ENCODE measurements around the gene HECTD1. TPM values are rescaled to one million over a fixed set of nuclear protein-coding genes. Genes with fewer than 3 reads are reported as not detected.

The HECTD1 gene
- total and polyA plus RNA-seq, 9 of the 15 experiments (the other 6 are each of a cell fraction or from before 2014, with no cell fraction given) = 27.9 to 111 (median 78.1) TPM

- TF ChIP-seq, protein P1, sequence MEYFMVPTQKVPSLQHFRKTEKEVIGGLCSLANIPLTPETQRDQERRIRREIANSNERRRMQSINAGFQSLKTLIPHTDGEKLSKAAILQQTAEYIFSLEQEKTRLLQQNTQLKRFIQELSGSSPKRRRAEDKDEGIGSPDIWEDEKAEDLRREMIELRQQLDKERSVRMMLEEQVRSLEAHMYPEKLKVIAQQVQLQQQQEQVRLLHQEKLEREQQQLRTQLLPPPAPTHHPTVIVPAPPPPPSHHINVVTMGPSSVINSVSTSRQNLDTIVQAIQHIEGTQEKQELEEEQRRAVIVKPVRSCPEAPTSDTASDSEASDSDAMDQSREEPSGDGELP (CRISPR knock-in tag; IDR thresholded peaks at IDR 0.05; ENCODE audit: borderline replicate concordance) = no peak
- TF ChIP-seq CEBPB (tag; IDR thresholded peaks at IDR 0.05) (no peak), LCOR (CRISPR knock-in tag; IDR thresholded peaks at IDR 0.05) (0 out of 2 replicates have a peak, but pooled peaks have one; percentile 35), SETDB1 (IDR thresholded peaks at IDR 0.05; ENCODE audit: low read length) (no peak), NONO (IDR thresholded peaks at IDR 0.05; ENCODE audit: low read depth in 2 of 2, low read length in 1 of 2) (no peak; a peak in 2 of 4 replicates), RBM39 (optimal IDR thresholded peaks at IDR 0.05; ENCODE audit: low read depth, low read length) (no peak), COPS2 (conservative IDR thresholded peaks at IDR 0.05) (no peak), ZNF512 (tag; IDR thresholded peaks at IDR 0.05) (no peak), C11orf30 (IDR thresholded peaks at IDR 0.05; ENCODE audit: low read depth) (no peak), HNRNPH1 (optimal IDR thresholded peaks at IDR 0.05; ENCODE audit: low read depth, low read length) (no peak), TGIF2 (CRISPR knock-in tag; IDR thresholded peaks at IDR 0.05) (peak; percentile 75; the same call in 1 of the 2 replicates), ETS2 (tag; IDR thresholded peaks at IDR 0.05; ENCODE audit: borderline replicate concordance, poor library complexity, severe bottlenecking) (no peak), MIER1 (IDR thresholded peaks at IDR 0.05; ENCODE audit: low read depth) (no peak), ZSCAN32 (CRISPR knock-in tag; IDR thresholded peaks at IDR 0.05) (no peak), GTF2F1 (IDR thresholded peaks at IDR 0.05; ENCODE audit: low read depth, low read length) (0 out of 2 replicates have a peak, but pooled peaks have one; percentile 1), CREB1 (IDR thresholded peaks at IDR 0.05) (no peak), CREB1 (CRISPR knock-in tag; IDR thresholded peaks at IDR 0.05) (no peak), ESRRB (CRISPR knock-in tag; IDR thresholded peaks at IDR 0.05; ENCODE audit: borderline replicate concordance) (no peak), SRSF9 (IDR thresholded peaks at IDR 0.05; ENCODE audit: borderline replicate concordance, low read depth, low read length) (no peak), MCM5 (IDR thresholded peaks at IDR 0.05; ENCODE audit: low read depth) (no peak)
- TF ChIP-seq, protein P2, sequence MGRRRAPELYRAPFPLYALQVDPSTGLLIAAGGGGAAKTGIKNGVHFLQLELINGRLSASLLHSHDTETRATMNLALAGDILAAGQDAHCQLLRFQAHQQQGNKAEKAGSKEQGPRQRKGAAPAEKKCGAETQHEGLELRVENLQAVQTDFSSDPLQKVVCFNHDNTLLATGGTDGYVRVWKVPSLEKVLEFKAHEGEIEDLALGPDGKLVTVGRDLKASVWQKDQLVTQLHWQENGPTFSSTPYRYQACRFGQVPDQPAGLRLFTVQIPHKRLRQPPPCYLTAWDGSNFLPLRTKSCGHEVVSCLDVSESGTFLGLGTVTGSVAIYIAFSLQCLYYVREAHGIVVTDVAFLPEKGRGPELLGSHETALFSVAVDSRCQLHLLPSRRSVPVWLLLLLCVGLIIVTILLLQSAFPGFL (CRISPR knock-in tag; IDR thresholded peaks at IDR 0.05) = no peak
- TF ChIP-seq, protein P3, sequence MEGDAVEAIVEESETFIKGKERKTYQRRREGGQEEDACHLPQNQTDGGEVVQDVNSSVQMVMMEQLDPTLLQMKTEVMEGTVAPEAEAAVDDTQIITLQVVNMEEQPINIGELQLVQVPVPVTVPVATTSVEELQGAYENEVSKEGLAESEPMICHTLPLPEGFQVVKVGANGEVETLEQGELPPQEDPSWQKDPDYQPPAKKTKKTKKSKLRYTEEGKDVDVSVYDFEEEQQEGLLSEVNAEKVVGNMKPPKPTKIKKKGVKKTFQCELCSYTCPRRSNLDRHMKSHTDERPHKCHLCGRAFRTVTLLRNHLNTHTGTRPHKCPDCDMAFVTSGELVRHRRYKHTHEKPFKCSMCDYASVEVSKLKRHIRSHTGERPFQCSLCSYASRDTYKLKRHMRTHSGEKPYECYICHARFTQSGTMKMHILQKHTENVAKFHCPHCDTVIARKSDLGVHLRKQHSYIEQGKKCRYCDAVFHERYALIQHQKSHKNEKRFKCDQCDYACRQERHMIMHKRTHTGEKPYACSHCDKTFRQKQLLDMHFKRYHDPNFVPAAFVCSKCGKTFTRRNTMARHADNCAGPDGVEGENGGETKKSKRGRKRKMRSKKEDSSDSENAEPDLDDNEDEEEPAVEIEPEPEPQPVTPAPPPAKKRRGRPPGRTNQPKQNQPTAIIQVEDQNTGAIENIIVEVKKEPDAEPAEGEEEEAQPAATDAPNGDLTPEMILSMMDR (IDR thresholded peaks at IDR 0.05 in 2 of 3, conservative IDR thresholded peaks at IDR 0.05 in 1 of 3; ENCODE audit: insufficient read depth in 2 of 3, low read depth in 1 of 3, low read length in 3 of 3) = no peak
- TF ChIP-seq, protein P4, sequence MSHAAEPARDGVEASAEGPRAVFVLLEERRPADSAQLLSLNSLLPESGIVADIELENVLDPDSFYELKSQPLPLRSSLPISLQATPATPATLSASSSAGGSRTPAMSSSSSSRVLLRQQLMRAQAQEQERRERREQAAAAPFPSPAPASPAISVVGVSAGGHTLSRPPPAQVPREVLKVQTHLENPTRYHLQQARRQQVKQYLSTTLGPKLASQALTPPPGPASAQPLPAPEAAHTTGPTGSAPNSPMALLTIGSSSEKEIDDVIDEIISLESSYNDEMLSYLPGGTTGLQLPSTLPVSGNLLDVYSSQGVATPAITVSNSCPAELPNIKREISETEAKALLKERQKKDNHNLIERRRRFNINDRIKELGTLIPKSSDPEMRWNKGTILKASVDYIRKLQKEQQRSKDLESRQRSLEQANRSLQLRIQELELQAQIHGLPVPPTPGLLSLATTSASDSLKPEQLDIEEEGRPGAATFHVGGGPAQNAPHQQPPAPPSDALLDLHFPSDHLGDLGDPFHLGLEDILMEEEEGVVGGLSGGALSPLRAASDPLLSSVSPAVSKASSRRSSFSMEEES (CRISPR knock-in tag; IDR thresholded peaks at IDR 0.05) = no peak
These were observed 272 bp downstream of the HECTD1 start (continued) for GRCh38 chr14:31207287-31207754.

All from K562 (cell line).